ENCODE results near the gene TAS2R60. TPM values are rescaled to one million over a fixed set of nuclear protein-coding genes. Genes with fewer than 3 reads are reported as not detected.

The TAS2R60 gene
- total RNA-seq, 2 experiments from 2014 or later, result not detected

DNA sequence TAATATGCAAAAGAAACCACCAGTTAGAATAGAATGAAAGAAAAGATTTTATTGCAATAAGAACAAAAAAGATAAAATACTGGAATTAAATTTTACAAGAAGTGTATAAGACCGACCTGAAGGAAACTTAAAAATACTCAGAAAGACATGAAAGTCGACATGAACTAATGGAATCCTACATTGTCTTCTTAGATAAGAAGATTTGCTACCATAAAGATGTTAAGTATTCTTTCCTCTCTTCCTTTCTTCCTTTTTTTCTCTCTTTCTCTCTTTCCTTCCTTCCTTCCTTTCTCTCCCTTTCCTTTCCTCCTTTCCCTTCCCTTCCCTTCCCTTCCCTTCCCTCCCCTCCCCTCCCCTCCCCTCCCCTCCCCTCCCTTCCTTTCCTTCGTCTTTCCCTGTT lies 6.5 kb downstream of the TAS2R60 start:
- DNase-seq, result no peak
- Mint-ChIP-seq H3K9me3 (no peaks in the 10 kb centered on the region), H3K27ac (no peak overlapping the region), H3K4me3 (no peak overlapping the region), H3K27me3 (no peaks in the 10 kb centered on the region), H3K36me3 (peaks cover 2% of the 10 kb centered on the region), H3K4me1 (peaks cover 12% of the 10 kb centered on the region)

DNA sequence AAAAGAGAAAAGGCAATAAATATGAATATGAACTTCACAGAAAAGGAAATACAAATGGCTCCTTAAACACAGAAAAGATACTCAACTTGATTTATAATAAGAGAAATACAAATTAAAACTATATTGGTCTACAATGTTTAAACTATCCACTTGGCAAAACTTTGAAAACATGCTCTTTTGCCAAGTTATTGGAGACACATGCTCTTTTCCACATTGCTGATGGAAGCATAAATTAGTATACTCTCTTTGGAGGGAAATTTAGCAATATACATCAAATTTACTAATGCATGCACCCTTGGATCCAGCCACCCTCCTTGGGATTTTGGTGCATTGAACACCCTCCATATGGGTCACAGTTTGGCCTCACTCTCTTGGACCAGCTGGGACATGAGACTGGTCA lies 7.9 kb downstream of the TAS2R60 start:
- peaks cover 2% of the 10 kb centered on the region for H3K36me3 Mint-ChIP-seq
- H3K9me3 Mint-ChIP-seq, result no peaks in the 10 kb centered on the region
- no peak for DNase-seq
- peaks cover 12% of the 10 kb centered on the region for H3K4me1 Mint-ChIP-seq
- no peak overlapping the region for H3K4me3 Mint-ChIP-seq
- H3K27ac Mint-ChIP-seq, result no peak overlapping the region
- no peaks in the 10 kb centered on the region for H3K27me3 Mint-ChIP-seq

- no peaks in the 10 kb centered on the region for H3K27me3 Mint-ChIP-seq
- DNase-seq, result no peak
- H3K4me1 Mint-ChIP-seq, result peaks cover 12% of the 10 kb centered on the region
- H3K4me3 Mint-ChIP-seq, result no peak overlapping the region
- no peak overlapping the region for H3K27ac Mint-ChIP-seq
- H3K9me3 Mint-ChIP-seq, result no peaks in the 10 kb centered on the region
- H3K36me3 Mint-ChIP-seq, result peaks cover 2% of the 10 kb centered on the region
These were observed 8.5 kb downstream of the TAS2R60 start for GRCh38 chr7:143451746-143452145.

DNA sequence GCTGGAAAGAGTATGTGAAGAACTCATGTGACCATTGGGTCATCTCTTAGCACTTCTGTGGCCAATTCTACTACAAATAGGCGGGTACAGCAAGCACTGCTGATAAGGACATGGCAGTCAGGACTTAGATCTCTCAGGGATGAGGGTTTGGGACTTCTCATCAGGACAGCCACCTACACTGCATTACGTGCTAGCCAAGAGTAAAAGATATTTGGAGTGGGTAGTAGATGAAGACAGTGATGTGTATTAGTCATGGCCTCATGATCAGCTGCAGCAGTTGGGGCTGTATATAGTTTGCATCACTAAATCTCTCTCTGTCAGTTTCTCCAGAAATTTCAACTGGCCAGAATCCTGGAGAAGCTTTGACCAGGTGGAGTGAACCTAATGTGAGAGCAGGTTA lies 9.2 kb downstream of the TAS2R60 start:
- Mint-ChIP-seq H3K27ac (no peak overlapping the region), H3K27me3 (no peaks in the 10 kb centered on the region), H3K36me3 (peaks cover 2% of the 10 kb centered on the region), H3K9me3 (no peaks in the 10 kb centered on the region), H3K4me1 (peaks cover 12% of the 10 kb centered on the region), H3K4me3 (no peak overlapping the region)
- DNase-seq, result no peak

DNA sequence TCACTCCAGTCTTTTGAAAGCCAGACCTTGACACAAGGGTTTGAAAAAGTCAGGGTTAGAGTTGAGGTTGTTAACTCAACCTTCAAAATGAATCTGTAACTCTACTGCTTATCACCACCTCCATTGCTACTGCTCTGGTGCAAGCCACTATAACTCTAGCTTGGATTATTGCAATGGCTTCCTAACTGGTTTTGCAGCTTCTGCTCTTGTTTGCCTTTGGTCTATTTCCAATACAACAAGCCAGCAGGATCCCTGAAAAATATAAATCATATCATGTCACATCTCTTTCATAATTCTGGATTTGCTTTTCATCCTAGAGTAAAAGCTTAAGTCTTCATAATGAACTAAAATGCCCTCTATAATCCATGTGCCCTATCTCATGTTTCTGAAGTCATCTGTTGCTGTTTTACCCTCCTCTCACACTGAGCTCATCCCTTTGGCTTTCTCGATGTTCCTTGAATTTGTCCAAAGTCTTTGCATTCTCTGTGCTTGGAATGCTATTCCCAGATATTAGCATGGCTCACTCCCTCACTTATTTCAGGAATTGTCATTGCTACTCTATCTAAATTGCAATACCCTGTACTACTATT lies 10.9 kb downstream of the TAS2R60 start:
- no peaks in the 10 kb centered on the region for H3K9me3 Mint-ChIP-seq
- no peak for DNase-seq
- no peaks in the 10 kb centered on the region for H3K27me3 Mint-ChIP-seq
- no peak overlapping the region for H3K4me3 Mint-ChIP-seq
- no peak overlapping the region for H3K27ac Mint-ChIP-seq
- H3K4me1 Mint-ChIP-seq, result peaks cover 12% of the 10 kb centered on the region
- H3K36me3 Mint-ChIP-seq, result peaks cover 2% of the 10 kb centered on the region

DNA sequence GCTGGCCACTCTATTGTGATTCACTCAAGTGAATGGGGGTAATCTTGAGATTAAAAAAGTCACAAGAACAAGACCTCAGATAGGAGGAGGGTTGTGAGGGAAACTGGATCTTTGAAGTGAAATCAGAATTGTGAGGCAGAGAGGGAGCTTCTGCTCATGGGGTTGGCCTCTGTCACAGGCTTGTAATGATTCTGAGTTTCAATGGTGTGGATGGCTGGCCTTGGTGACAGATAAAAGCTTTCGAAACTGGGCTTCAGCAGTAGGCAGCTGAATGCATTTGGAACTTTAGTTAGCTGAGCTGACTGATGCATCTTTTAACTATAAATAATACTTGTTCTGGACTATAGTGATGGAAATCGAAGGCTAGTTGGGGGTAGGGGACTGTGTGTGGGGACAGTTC lies 12.2 kb downstream of the TAS2R60 start:
- no peak overlapping the region for H3K27ac Mint-ChIP-seq
- H3K27me3 Mint-ChIP-seq, result no peaks in the 10 kb centered on the region
- H3K4me3 Mint-ChIP-seq, result no peak overlapping the region
- no peaks in the 10 kb centered on the region for H3K9me3 Mint-ChIP-seq
- DNase-seq, result no peak
- peaks cover 3% of the 10 kb centered on the region for H3K36me3 Mint-ChIP-seq
- H3K4me1 Mint-ChIP-seq, result peaks cover 12% of the 10 kb centered on the region

GRCh38 chr7:143455942-143456341 lies 12.7 kb downstream of the TAS2R60 start:
- H3K4me1 Mint-ChIP-seq, result peaks cover 16% of the 10 kb centered on the region
- no peaks in the 10 kb centered on the region for H3K9me3 Mint-ChIP-seq
- peaks cover 7% of the 10 kb centered on the region for H3K36me3 Mint-ChIP-seq
- DNase-seq, result no peak
- no peak overlapping the region for H3K27ac Mint-ChIP-seq
- no peak overlapping the region for H3K4me3 Mint-ChIP-seq
- no peaks in the 10 kb centered on the region for H3K27me3 Mint-ChIP-seq

GRCh38 chr7:143456992-143457793 lies 13.9 kb downstream of the TAS2R60 start:
- H3K4me1 Mint-ChIP-seq, result peaks cover 16% of the 10 kb centered on the region
- H3K4me3 Mint-ChIP-seq, result no peak overlapping the region
- H3K27me3 Mint-ChIP-seq, result no peaks in the 10 kb centered on the region
- H3K27ac Mint-ChIP-seq, result no peak overlapping the region
- peaks cover 5% of the 10 kb centered on the region for H3K36me3 Mint-ChIP-seq
- H3K9me3 Mint-ChIP-seq, result no peaks in the 10 kb centered on the region
- no peak for DNase-seq

DNA sequence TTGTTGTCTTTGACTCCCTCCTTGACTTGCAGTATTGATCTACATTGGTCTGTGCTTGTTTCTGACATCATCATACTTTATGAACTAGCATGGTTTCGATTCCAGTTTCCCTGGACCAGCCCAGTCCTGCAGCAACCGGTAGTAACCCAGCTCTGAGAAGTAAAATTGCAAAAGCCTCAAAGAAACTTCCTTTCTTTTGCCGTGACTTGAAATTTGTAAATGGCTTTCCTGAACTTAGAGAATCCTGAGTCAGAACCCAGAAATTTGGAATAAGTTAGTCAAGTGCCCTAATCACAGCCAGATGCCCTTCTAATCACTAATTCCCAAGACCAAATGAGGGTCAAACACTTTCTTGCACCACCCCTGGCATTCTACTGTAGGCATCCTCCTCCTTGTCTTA lies 15.0 kb downstream of the TAS2R60 start:
- peaks cover 8% of the 10 kb centered on the region for H3K4me1 Mint-ChIP-seq
- no peak overlapping the region for H3K27ac Mint-ChIP-seq
- no peak for DNase-seq
- H3K36me3 Mint-ChIP-seq, result peaks cover 5% of the 10 kb centered on the region
- no peaks in the 10 kb centered on the region for H3K27me3 Mint-ChIP-seq
- no peak overlapping the region for H3K4me3 Mint-ChIP-seq
- no peaks in the 10 kb centered on the region for H3K9me3 Mint-ChIP-seq

DNA sequence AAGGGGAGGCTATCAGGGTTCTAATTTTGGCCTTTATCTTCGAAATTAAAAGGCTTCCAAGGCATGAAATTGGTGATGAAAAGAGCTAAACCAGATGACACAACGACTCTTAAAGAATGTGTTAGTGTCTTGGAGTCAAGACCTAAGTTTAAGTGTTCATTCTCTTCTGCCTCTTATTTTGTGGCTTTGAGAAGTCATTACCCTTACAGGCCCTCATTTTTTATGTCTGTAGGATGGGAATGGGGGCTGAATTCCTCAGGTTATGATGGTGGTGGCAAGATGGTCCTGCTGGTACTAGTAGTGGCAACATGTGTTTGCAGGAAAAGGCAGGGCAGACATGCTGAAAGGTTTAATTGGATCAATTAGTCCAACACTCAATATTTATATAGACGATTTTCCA lies 15.4 kb downstream of the TAS2R60 start:
- Mint-ChIP-seq H3K9me3 (no peaks in the 10 kb centered on the region), H3K4me1 (peaks cover 6% of the 10 kb centered on the region), H3K27me3 (no peaks in the 10 kb centered on the region), H3K4me3 (no peak overlapping the region), H3K36me3 (peaks cover 5% of the 10 kb centered on the region), H3K27ac (no peak overlapping the region)
- no peak for DNase-seq

DNA sequence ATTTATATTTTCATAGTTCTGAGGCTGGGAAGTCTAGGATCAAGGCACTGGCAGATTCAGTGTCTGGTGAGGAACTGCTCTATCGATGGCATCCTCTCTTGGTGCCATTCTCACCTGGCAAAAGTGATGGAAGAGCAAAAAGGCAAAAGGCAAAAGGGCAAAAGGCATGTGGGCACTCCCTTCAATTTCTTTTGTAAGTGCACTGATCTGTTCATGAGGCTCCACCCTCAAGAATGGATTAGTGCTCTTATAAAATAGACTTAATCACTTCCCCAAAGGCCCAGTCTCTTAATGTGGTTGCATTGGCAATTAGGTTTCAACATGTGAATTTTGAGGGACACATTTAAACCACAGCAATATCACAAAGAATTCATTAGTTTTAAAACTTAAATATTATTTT lies 16.1 kb downstream of the TAS2R60 start:
- Mint-ChIP-seq H3K4me1 (peaks cover 4% of the 10 kb centered on the region), H3K27me3 (no peaks in the 10 kb centered on the region), H3K9me3 (no peaks in the 10 kb centered on the region), H3K4me3 (no peak overlapping the region), H3K36me3 (peaks cover 5% of the 10 kb centered on the region), H3K27ac (no peak overlapping the region)
- no peak for DNase-seq

DNA sequence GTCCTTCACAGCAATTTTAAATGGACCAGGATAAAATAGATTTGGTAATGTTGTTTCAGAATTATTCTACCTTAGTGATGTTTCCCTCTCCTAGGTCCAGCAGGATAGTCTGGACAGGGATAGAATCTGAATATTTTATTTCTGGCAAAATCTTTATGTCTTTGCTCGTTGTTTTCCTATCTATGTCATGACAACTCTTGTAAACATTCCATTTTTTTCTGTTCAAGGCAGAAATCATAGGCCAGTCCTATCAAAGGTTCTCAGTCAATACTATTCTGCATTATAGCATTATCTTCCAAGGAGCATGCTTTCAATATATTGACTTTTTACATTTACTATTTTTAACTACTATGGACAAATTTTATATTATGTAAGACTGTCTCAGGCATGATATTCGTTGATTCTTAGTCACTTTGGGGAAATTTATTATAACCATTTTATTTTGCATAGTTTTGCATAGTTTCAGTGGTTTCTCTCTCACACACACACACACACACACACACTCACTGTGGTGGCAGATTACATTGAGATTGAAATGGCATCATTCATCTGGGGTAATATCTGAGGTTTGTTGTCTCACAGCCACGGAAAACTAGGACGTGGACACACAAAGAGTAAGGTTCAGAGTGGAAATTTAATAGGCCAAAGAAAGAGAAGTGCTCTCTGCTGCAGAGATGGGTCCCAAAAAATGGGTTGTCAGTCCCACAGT lies 17.2 kb downstream of the TAS2R60 start:
- peaks cover 4% of the 10 kb centered on the region for H3K4me1 Mint-ChIP-seq
- peaks cover 5% of the 10 kb centered on the region for H3K36me3 Mint-ChIP-seq
- no peak overlapping the region for H3K4me3 Mint-ChIP-seq
- H3K9me3 Mint-ChIP-seq, result no peaks in the 10 kb centered on the region
- DNase-seq, result peak; percentile 12
- no peaks in the 10 kb centered on the region for H3K27me3 Mint-ChIP-seq
- no peak overlapping the region for H3K27ac Mint-ChIP-seq

- H3K27me3 Mint-ChIP-seq, result no peaks in the 10 kb centered on the region
- no peak overlapping the region for H3K27ac Mint-ChIP-seq
- H3K9me3 Mint-ChIP-seq, result no peaks in the 10 kb centered on the region
- no peak overlapping the region for H3K4me3 Mint-ChIP-seq
- peaks cover 4% of the 10 kb centered on the region for H3K4me1 Mint-ChIP-seq
- DNase-seq, result no peak
- H3K36me3 Mint-ChIP-seq, result peaks cover 5% of the 10 kb centered on the region
These were observed 18.8 kb downstream of the TAS2R60 start for GRCh38 chr7:143462045-143462444.

GRCh38 chr7:143463556-143463955 lies 20.3 kb downstream of the TAS2R60 start:
- Mint-ChIP-seq H3K4me3 (no peak overlapping the region), H3K27ac (no peak overlapping the region)
- DNase-seq, result no peak

GRCh38 chr7:143463957-143464356 lies 20.7 kb downstream of the TAS2R60 start:
- DNase-seq, result no peak
- Mint-ChIP-seq H3K4me1 (peaks cover 4% of the 10 kb centered on the region), H3K4me3 (no peak overlapping the region), H3K27me3 (no peaks in the 10 kb centered on the region), H3K36me3 (peaks cover 5% of the 10 kb centered on the region), H3K9me3 (no peaks in the 10 kb centered on the region), H3K27ac (no peak overlapping the region)

More at GRCh38 chr7:143463556-143463955, 20.3 kb downstream of the TAS2R60 start:
- Mint-ChIP-seq H3K4me1 (peaks cover 4% of the 10 kb centered on the region), H3K27me3 (no peaks in the 10 kb centered on the region), H3K9me3 (no peaks in the 10 kb centered on the region), H3K36me3 (peaks cover 5% of the 10 kb centered on the region)

All from activated naive CD8-positive, alpha-beta T cell treated with anti-CD3 and anti-CD28 coated beads for 36 hours (primary cell).